NCI-H345 (cell line): ENCODE results near the gene LGALS13.
"Not testable (repeated sequence)": the region's sequence is repeated elsewhere in the genome, so short reads cannot be mapped to it uniquely, and the experiment has no call there.

ENCODE experiments used
- DNase-seq: peaks from one replicate; lab custom pipeline; 2025; lab: John Stamatoyannopoulos, UW

The LGALS13 gene

DNA sequence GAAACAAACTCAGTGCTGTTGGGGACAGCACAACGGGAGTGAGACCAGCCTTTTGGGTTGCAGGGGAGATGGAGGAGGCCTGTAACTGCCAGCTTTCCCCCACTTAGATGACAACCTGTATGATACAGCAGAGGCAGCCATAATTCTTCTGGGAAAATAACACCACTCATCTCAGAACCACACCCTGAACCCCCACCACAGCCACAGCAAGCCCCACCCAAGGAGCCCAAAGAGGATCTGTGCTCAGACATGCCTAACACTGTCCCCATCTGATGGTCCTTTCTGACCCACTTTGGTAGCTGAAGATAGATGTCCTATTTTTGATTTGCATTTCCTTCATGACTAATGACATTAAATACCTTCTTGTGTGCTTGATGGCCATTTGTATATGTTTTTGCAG is 15.4 kb downstream of the LGALS13 start:
- no peak for DNase-seq

GRCh38 chr19:39623946-39624345 is 21.6 kb downstream of the LGALS13 start:
- no peak for DNase-seq

DNA sequence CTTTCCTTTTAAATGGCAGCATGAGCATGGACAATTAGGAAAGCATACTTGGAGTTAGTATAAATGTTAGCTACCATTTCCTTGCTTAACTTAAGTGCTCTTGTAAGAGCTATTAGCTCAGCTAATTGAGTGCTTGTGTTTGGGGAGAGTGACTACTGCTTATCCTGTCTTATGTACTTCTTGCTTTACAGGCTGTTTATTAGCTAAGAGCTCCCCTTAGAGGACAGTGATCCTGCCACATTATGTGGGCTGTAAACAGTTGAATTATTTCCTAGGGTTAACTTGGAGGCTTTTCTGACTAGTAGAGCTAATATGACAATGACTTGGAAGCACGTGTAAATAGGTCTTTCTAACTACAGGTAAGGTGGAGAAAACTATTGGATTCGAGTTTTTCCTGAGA is 25.3 kb downstream of the LGALS13 start:
- DNase-seq, result not testable (repeated sequence)

GRCh38 chr19:39631178-39631577 is 28.9 kb downstream of the LGALS13 start:
- no peak for DNase-seq

DNA sequence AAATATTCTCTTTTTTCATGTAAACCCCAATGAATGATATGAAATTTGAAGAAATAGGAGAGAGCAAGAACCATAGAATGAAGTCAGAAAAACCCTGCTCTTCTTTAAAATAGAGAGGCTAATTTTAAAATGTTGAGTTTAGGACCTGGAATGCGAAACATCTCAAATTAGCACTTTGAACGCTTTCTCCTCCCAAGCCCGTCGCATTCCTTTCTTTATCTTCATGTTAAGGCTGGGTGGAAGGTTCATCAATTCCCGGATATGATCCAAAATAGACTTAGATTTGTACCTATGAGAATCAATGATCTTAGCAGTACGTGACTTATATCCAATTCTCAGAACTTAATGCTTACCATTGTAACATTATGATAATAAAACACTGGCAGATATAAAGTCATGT is 29.3 kb downstream of the LGALS13 start:
- DNase-seq, result no peak

DNA sequence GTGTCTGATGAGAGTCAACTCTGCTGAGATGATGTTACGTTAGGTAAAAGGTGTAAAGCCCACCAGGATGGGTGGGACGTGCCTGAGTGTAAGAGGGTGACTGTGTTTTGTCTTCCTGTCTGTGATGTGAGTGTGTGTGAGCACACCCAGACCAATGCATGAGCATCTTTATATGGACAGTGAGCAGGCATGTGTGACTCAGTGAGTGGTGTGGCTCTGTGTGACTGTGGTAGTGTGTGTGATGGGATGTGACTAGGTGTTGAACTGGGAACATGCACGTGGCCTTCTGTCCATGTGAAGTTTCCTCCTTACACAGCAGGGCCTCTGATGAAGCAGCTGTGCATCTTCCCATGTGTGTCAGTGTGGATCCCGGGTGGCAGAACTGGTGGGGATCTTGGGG is 35.6 kb downstream of the LGALS13 start:
- DNase-seq, result no peak

DNA sequence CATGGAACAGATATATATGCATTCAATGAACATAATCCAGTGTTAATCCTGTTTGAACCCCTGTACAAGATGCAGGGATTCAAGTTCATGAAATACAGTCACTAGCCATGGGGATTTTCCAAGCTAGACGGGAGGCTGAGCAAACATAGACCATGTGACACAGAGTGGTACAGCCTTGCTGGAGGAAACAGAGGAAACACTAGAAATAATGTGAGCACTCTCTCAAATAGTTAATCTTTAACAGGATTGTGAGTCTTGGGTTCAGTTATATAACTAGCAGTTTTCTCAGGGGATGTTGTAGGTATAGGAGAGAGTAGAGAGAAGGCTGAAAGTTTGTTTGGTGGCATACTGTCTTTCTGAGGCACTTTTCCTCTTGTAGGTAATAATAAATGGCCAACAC is 39.4 kb downstream of the LGALS13 start:
- no peak for DNase-seq

- no peak for DNase-seq
Measured at GRCh38 chr19:39643591-39643990, 41.3 kb downstream of the LGALS13 start.

DNA sequence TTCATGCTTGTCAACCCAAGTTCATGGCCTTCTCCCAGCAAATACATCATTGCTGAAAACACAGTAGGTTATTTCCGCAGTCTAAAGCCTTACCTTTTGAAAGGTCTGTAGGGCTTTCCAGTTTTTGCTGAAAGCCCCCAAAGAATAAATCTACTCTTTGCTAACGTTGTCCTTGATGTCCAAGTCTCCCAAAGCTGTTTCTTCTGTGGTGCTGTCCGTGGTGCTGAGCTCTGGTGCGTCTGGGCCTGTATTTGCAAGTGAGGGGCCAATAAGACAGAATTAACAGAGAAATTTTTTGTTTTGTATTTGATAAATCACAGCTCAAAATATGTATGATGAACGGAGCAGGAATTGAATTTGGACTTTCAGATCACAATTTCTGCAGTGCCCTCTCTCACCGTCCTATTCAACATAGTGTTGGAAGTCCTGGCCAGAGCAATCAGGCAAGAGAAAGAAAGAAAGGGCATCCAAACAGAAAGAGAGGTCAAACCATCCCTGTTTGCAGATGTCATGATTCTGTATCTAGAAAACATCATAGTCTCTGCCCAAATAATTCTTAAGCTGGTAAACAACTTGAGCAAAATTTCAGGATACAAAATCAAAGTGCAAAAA is 43.6 kb downstream of the LGALS13 start:
- no peak for DNase-seq

DNA sequence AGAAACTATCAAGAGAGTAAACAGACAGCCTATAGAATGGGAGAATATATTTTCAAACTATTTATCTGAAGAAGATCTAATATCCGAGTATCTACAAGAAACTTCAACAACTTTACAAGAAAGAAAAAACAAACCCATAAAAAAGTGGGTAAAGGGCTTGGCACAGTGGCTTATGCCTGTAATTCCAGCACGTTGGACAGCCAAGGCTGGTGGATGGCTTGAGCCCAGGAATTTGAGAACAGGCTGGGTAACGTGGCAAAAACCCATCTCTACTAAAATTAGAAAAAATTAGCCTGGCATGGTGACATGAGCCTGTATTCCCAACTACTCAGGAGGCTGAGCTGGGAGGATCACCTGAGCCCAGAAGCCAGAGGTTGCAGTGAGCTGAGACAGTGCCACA is 45.6 kb downstream of the LGALS13 start:
- DNase-seq, result no peak

GRCh38 chr19:39655613-39656012 is 53.3 kb downstream of the LGALS13 start, which contains the start of gene LGALS16:
LGALS16 (plus strand) TSS chr19:39655913; CDS start chr19:39655962, 49 bp downstream.
- no peak for DNase-seq
